ENCODE measurements around the gene DPT. TPM values are rescaled to one million over a fixed set of nuclear protein-coding genes. Genes with fewer than 3 reads are reported as not detected.

DPT gene
- total RNA-seq, 4 donors from 2014 or later = 43.7 to 105 (median 57.5) TPM

- DNase-seq = no peak
- intact Hi-C loops (cut with DNase I; ENCODE audit: low total_unique reads) = no loop called here
- no peaks in the 10 kb centered on the region for H3K27me3 ChIP-seq
- no peak overlapping the region for H3K4me3 ChIP-seq
- no peaks in the 10 kb centered on the region for H3K36me3 ChIP-seq
- H3K4me1 ChIP-seq = no peaks in the 10 kb centered on the region
- no peaks in the 10 kb centered on the region for H3K9me3 ChIP-seq
- no peak overlapping the region for H3K27ac ChIP-seq
- no peak for TF ChIP-seq POLR2A (IDR thresholded peaks at IDR 0.05)
- no peak for TF ChIP-seq CTCF (IDR thresholded peaks at IDR 0.05)
These were observed 7.0 kb upstream of the DPT start for GRCh38 chr1:168735974-168736373.

GRCh38 chr1:168734946-168735345 lies 5.9 kb upstream of the DPT start:
- TF ChIP-seq CTCF (IDR thresholded peaks at IDR 0.05) (no peak), POLR2A (IDR thresholded peaks at IDR 0.05) (no peak)
- Histone ChIP-seq H3K36me3 (no peaks in the 10 kb centered on the region), H3K9me3 (no peaks in the 10 kb centered on the region), H3K4me3 (no peak overlapping the region), H3K27me3 (no peaks in the 10 kb centered on the region), H3K4me1 (no peaks in the 10 kb centered on the region), H3K27ac (no peak overlapping the region)
- DNase-seq = no peak
- intact Hi-C loops (cut with DNase I; ENCODE audit: low total_unique reads) = no loop called here

- no peak for DNase-seq
- intact Hi-C loops (cut with DNase I; ENCODE audit: low total_unique reads) = no loop called here
- no peak for TF ChIP-seq CTCF (IDR thresholded peaks at IDR 0.05)
- no peak for TF ChIP-seq POLR2A (IDR thresholded peaks at IDR 0.05)
- Histone ChIP-seq H3K4me3 (no peak overlapping the region), H3K36me3 (no peaks in the 10 kb centered on the region), H3K27me3 (no peaks in the 10 kb centered on the region), H3K4me1 (no peaks in the 10 kb centered on the region), H3K27ac (no peak overlapping the region), H3K9me3 (no peaks in the 10 kb centered on the region)
These were observed 5.3 kb upstream of the DPT start for GRCh38 chr1:168734271-168734670.

- DNase-seq = no peak
- H3K36me3 ChIP-seq = no peaks in the 10 kb centered on the region
These were observed 4.2 kb upstream of the DPT start for GRCh38 chr1:168733241-168733640.

GRCh38 chr1:168732736-168733135 lies 3.7 kb upstream of the DPT start:
- intact Hi-C loops (cut with DNase I; ENCODE audit: low total_unique reads) = no loop called here
- H3K9me3 ChIP-seq = no peaks in the 10 kb centered on the region
- H3K27me3 ChIP-seq = no peaks in the 10 kb centered on the region
- no peak for DNase-seq
- H3K36me3 ChIP-seq = no peaks in the 10 kb centered on the region
- H3K4me1 ChIP-seq = no peaks in the 10 kb centered on the region
- H3K4me3 ChIP-seq = no peak overlapping the region
- no peak overlapping the region for H3K27ac ChIP-seq
- no peak for TF ChIP-seq POLR2A (IDR thresholded peaks at IDR 0.05)

More at GRCh38 chr1:168733241-168733640, 4.2 kb upstream of the DPT start:
- TF ChIP-seq POLR2A (IDR thresholded peaks at IDR 0.05) (no peak), CTCF (IDR thresholded peaks at IDR 0.05) (no peak)
- intact Hi-C loops (cut with DNase I; ENCODE audit: low total_unique reads) = no loop called here
- Histone ChIP-seq H3K9me3 (no peaks in the 10 kb centered on the region), H3K27me3 (no peaks in the 10 kb centered on the region), H3K27ac (no peak overlapping the region), H3K4me1 (no peaks in the 10 kb centered on the region), H3K4me3 (no peak overlapping the region)

All from uterus (tissue), 4 donors.